Measurements from ENCODE around the gene MCIDAS.
A peak's percentile ranks its signal among the peaks of the same experiment; 100 is the strongest.

MCIDAS gene

DNA sequence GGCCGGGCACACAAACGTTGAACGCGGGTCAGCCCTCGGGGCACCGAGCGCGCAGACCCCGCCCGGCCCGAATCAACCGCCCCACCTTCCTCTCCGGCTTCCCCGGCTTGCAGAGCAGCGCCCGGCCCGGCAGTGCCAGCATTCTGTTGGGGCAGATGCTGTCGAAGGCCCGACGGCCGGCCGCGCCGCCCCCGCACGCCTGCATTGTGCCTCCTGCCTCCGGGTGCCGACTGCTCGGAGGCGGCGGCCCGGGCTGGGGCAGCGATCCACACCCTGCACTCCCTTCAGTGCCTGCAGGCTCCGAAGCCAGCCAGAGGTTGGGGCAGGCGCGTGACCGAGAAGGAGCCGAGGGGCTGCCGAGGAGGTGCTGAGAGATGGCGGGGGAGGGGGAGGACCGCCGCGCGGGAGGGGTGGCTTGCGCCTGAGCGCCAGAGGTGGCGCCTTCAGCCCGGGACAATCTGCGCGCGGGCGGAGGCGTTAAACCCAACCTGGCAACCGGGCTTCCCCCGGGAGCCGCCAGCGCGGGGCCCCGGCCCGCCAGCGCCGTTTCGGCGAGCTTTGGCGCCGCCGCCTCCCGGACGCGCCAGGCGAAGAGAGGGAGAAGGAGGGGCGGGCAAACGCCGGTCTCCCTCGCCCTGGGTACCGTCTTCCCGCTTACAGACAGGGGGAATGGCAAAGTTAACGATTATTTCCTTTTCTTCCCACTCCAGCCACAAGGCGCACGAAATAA lies at the start of gene MCIDAS:
Gene MCIDAS (minus strand): TSS at position 382 of the 730 bp plus-strand sequence. CDS start 177 bp downstream, at position 205.
- H3K9me3 ChIP-seq (ENCODE audit: control insufficient read depth, insufficient read depth, low read length) = no peaks in the 10 kb centered on the region
- peak within 1 kb of the TSS; percentile 62 for H3K9ac ChIP-seq (ENCODE audit: low read depth, low read length)
- peaks cover 9% of the 10 kb centered on the region for H3K4me1 ChIP-seq (ENCODE audit: insufficient read depth, low read length)
- H3K36me3 ChIP-seq (ENCODE audit: insufficient read depth, low read length) = no peaks in the 10 kb centered on the region

DNA sequence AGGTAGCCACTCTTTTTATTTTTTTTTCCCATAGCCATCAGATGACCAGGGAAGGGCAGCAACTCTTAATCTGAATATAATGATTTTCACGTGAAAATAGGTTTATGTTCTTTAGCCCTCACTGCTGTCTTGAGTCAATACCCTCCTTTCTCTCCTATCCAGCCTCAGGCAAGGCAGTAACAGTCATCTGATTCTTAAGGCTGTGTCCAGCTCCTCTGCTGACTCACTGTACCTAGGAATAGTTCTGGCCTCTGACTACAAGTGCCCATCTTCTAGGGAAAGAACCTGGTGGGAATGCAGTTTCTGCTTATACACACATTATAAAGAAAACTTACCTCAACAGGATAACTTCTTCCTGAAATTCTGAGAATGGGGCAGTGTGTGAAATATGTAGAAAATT lies 49.7 kb upstream of the MCIDAS start:
- H3K4me1 ChIP-seq (ENCODE audit: insufficient read depth, low read length) = no peaks in the 10 kb centered on the region
- H3K9ac ChIP-seq (ENCODE audit: low read depth, low read length) = no peak overlapping the region
- H3K36me3 ChIP-seq (ENCODE audit: insufficient read depth, low read length) = peaks cover 24% of the 10 kb centered on the region
- H3K9me3 ChIP-seq (ENCODE audit: control insufficient read depth, insufficient read depth, low read length) = no peaks in the 10 kb centered on the region

DNA sequence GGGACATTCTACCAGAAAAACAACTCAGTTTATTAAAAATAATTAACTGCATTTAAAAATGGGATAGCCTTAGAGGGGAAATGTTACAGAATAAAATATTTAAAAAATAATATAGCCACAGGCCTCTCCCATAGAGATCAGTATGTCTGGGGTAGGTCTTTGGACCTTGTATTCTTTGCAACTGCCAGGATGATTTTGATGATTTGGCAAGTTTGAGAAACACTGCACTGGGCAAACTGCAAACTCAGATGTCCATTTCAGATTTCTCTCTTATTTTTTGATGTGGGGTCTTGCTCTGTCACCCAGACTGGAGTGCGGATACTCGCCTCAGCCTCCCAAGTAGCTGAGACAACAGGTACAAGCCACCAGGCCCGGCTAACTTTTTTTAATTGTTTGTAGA lies 31.2 kb upstream of the MCIDAS start:
- 0 out of 2 replicates have a peak, but pooled peaks cover 5% of the 10 kb centered on the region for H3K4me1 ChIP-seq (ENCODE audit: insufficient read depth, low read length)
- H3K9me3 ChIP-seq (ENCODE audit: control insufficient read depth, insufficient read depth, low read length) = no peaks in the 10 kb centered on the region
- no peak overlapping the region for H3K9ac ChIP-seq (ENCODE audit: low read depth, low read length)
- peaks cover 9% of the 10 kb centered on the region; the same call in 1 of the 2 replicates for H3K36me3 ChIP-seq (ENCODE audit: insufficient read depth, low read length)

DNA sequence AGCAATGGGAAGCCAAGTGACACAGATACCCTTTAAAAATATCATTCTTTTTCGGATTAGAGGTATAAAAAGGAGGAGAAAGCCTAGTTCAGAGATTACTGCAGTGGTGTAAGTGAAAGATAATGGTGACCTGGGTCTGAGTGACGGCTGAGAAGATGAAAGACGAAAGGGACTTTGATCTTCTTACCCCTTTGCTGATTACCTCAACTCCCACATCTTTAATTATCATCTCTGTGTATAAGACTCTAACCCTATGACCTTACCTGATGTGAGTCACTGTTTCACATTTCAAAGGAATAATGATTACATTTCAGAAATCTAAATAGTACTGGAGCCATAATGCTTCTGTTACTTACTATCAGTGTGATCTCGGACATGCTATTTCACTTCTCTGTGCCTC lies 27.7 kb upstream of the MCIDAS start:
- Histone ChIP-seq H3K9ac (ENCODE audit: low read depth, low read length) (no peak overlapping the region), H3K36me3 (ENCODE audit: insufficient read depth, low read length) (peaks cover 8% of the 10 kb centered on the region; the same call in 1 of the 2 replicates), H3K9me3 (ENCODE audit: control insufficient read depth, insufficient read depth, low read length) (no peaks in the 10 kb centered on the region), H3K4me1 (ENCODE audit: insufficient read depth, low read length) (0 out of 2 replicates have a peak, but pooled peaks cover 5% of the 10 kb centered on the region)

DNA sequence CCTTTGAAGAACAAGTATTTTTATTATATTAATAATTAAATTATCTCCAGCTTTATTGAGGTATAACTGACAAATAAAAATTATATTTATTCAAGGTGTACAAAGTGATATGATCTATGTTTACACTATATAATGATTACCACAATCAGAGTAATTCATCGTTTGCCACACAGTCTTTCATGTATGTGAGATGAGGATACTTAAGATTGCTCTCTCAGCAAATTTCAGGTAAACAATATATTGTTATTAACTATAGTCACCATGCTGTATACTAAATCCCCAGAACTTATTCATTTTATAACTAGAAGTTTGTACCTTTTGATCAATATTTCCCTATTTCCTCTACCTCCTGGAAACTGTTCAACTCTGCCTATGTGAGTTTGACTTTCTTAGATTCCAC lies 22.9 kb upstream of the MCIDAS start:
- no peak overlapping the region for H3K9ac ChIP-seq (ENCODE audit: low read depth, low read length)
- H3K9me3 ChIP-seq (ENCODE audit: control insufficient read depth, insufficient read depth, low read length) = 0 out of 2 replicates have a peak, but pooled peaks cover 3% of the 10 kb centered on the region
- no peaks in the 10 kb centered on the region for H3K36me3 ChIP-seq (ENCODE audit: insufficient read depth, low read length)
- no peaks in the 10 kb centered on the region for H3K4me1 ChIP-seq (ENCODE audit: insufficient read depth, low read length)

DNA sequence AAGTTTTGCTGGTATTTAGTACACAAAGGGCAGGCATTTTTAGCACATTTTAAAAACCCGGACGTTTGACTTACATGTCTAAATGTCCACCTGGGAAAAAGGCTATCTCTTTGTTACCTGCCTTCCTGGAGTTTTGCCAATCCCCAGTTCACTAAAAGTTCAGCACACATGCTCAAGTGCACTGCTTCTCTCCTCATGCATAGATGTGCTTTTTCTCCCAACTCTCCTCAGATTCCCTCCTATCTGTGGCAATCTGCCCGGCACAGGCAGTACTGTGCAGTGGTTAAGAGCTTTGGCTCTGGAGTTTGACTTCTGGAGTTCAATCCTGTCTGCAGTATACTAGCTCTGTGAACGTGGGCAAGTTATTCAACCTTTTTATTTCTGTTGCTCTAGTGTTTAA lies 14.6 kb upstream of the MCIDAS start:
- no peaks in the 10 kb centered on the region for H3K9me3 ChIP-seq (ENCODE audit: control insufficient read depth, insufficient read depth, low read length)
- H3K9ac ChIP-seq (ENCODE audit: low read depth, low read length) = no peak overlapping the region
- H3K36me3 ChIP-seq (ENCODE audit: insufficient read depth, low read length) = no peaks in the 10 kb centered on the region
- H3K4me1 ChIP-seq (ENCODE audit: insufficient read depth, low read length) = no peaks in the 10 kb centered on the region

DNA sequence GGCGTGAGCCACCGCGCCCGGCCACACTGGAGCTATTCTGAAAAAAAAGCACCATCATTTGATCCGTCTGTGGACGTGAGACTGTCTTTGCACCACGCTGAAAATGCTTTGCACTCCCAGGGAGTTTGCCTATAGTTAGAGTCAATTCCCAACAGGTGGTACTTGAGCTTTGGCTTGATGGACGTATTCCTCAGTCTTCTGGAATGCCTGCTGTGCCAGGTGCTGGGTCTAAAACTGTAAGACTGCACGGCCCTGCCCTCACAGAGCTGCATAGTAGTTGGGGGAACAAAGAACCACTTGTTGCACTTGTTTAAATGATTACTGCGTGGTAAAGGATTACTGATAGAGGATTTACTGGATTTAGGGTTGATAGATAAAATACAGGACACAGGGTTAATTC lies 9.7 kb upstream of the MCIDAS start:
- Histone ChIP-seq H3K36me3 (ENCODE audit: insufficient read depth, low read length) (no peaks in the 10 kb centered on the region), H3K9ac (ENCODE audit: low read depth, low read length) (no peak overlapping the region), H3K4me1 (ENCODE audit: insufficient read depth, low read length) (no peaks in the 10 kb centered on the region), H3K9me3 (ENCODE audit: control insufficient read depth, insufficient read depth, low read length) (no peaks in the 10 kb centered on the region)

DNA sequence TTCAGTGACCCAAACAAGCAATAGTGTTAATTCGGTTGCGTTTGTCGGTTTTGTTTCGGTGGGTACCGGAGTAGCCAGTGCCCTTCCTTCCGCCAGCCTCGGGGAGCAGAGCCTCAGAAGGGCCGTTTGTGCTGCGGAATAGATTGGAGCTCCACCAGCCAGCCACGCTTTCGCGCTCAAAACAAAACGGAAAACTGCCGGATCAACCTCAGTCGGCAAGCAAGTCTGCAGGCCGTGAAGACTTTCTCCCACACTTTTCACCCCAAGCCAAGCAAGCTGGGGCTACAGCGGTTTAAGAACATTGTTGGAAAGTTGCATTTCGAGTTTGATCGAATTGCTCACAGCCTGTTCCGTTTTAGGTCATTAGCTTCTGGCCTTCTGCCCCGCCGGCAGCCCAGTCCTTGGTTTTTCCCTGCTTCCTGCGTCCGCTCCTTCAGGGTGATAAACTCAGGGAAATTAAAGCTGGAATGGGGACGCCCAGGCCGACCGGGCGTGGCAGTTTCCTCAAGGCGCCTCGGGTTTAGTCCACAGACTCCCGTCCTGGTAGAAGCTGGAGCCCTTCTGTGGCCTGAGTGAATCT lies 7.1 kb upstream of the MCIDAS start:
- H3K9me3 ChIP-seq (ENCODE audit: control insufficient read depth, insufficient read depth, low read length) = no peaks in the 10 kb centered on the region
- H3K9ac ChIP-seq (ENCODE audit: low read depth, low read length) = peak overlapping the region; percentile 62
- H3K36me3 ChIP-seq (ENCODE audit: insufficient read depth, low read length) = no peaks in the 10 kb centered on the region
- H3K4me1 ChIP-seq (ENCODE audit: insufficient read depth, low read length) = peaks cover 4% of the 10 kb centered on the region

DNA sequence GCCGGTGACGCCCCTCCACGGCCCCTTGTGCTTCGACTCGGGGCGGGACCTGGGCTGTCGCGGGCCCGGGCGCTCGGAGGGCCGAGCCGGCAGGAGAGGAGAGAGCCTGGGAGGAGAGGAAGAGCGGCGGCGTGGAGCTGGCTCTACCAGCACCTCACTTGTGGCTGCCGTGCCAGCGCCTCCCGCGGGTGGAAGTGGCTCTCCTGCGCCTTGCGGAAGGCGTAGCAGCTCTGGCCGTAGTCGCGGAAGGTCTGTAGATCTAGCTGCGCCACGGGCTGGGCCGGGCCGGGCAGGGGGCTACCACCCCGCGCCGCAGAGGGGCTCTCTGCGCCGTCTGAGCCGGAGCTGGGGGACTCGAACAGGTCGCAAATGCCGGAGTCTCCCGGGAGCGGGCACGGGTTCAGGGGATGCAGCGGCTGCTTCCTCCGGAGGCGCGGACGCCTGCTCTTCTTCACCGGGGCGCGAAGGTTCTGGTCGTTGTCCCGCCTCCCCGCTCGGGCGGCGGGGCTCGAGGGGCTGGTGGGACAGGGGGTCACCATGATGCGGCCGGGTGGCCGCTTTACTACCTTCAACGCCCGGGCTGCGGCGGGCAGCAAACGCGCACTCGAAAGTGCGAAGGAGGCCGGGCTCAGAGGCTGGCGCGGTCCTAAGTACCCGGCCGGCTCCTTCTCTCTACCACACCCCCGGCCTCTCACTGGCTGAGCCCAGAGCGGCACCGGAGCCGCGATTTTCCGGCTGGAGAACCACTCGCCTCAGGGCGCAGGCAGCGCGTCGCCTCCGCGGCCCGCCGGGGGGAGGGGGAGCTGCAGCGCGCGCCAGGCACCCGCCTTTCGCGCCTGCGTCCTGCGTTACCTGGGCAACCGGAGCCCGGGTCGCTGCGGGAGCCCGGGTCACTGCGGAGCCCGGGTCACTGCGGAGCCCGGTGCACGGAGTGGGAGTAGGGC lies 6.1 kb upstream of the MCIDAS start, which contains the start of gene CCNO:
Gene CCNO (minus strand): TSS at position 624 of the 944 bp plus-strand sequence. CDS start 85 bp downstream, at position 539.
- Histone ChIP-seq H3K36me3 (ENCODE audit: insufficient read depth, low read length) (no peaks in the 10 kb centered on the region), H3K9me3 (ENCODE audit: control insufficient read depth, insufficient read depth, low read length) (no peaks in the 10 kb centered on the region), H3K4me1 (ENCODE audit: insufficient read depth, low read length) (peaks cover 4% of the 10 kb centered on the region), H3K9ac (ENCODE audit: low read depth, low read length) (peak within 1 kb of the TSS; percentile 62)

DNA sequence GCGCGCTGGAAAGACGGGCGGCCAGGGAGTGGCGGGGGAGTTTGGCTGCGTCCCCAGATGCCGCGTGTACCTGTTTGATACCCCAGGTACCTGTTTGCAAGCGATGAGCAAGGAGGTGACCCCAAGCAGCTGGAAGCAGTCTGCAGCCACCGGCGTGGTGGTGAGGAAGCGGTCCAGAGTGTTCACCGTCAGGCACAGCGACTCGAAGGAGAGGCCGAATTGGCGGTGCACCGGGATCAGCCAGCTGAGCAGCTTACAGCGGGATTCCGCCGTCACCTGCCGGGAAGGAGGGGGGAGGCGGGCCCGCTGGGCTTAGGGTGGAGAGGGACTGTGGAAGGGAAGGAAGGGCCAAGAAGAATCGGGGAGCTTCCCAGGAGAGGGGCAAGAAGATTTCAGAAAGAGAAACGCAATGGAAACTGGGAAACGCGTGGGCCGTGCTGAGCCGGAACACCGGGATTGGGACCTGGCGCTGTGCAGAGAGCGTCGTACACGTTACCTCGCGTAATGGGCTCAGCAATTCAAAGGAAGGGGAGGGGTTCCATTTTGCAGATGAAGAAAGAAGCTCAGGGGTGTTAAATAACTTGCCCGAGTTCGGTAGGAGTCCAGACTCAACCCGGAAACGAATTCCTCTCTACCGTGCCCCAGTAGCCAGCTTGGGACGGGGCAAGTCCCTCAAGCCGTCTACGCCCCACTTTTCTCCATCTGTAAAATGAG lies 5.3 kb upstream of the MCIDAS start:
- Histone ChIP-seq H3K9ac (ENCODE audit: low read depth, low read length) (peak overlapping the region; percentile 62; the same call in 1 of the 2 replicates), H3K9me3 (ENCODE audit: control insufficient read depth, insufficient read depth, low read length) (no peaks in the 10 kb centered on the region), H3K4me1 (ENCODE audit: insufficient read depth, low read length) (peaks cover 4% of the 10 kb centered on the region), H3K36me3 (ENCODE audit: insufficient read depth, low read length) (no peaks in the 10 kb centered on the region)

DNA sequence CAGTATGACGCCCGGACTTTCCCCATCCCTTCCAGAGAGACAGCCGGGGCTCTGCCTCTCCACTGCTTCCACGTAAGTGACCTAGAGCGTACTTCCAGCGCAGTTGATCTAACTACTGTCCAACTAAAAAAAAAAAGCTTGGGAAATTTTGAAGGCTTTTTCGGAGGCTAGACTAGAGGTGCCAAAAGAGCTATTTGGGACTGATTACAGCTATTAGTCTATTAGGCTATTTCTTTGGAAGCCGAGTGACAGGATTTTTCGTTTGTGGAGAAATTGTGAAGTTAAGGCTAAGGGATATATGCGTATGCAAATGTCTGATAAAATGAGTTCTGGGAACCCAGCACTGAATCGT lies 4.8 kb upstream of the MCIDAS start:
- peaks cover 4% of the 10 kb centered on the region for H3K4me1 ChIP-seq (ENCODE audit: insufficient read depth, low read length)
- peak overlapping the region; percentile 62; the same call in 1 of the 2 replicates for H3K9ac ChIP-seq (ENCODE audit: low read depth, low read length)
- no peaks in the 10 kb centered on the region for H3K36me3 ChIP-seq (ENCODE audit: insufficient read depth, low read length)
- H3K9me3 ChIP-seq (ENCODE audit: control insufficient read depth, insufficient read depth, low read length) = no peaks in the 10 kb centered on the region

DNA sequence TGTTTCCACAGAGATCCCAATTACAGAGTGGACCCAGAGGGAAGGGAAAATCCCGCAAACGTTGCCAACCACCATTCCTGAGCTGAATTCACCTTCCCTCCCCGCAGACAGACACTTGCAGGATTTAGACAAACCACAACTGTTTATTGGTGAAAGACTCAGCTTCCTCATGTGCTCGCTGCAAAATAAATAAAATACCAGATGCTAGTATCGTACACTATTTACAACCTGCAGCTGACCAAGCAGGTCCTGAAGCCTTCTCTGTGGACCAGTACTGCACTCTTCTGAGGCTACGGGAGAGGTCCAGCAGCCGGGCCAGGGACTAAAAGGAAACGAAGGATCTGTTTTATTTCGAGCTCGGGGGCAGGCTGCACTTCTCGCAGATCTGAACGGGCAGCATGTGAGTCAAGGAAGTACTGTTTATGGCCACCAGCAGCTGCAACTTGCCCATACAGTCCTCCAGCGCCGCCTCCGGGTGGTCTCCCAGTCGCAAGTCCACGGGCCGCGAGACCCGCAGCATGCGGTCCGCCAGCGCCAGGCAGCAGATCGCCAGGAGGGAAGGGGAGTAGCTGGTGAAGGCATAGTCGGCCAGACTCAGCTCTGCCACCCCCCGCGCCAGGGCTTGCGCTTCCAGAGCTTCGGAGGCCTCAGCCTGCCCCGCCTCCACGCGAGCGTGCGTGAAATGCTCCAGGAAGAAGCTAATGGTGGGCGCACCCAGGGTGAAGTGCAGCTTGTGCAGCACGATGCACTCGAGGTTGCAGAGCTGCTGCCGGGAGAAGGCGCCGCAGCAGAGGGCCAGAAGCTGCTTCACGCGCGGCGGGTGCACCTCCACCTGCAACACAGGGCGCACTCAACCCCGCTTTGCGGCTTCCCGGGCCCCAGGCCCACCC lies 4.2 kb upstream of the MCIDAS start:
- H3K36me3 ChIP-seq (ENCODE audit: insufficient read depth, low read length) = no peaks in the 10 kb centered on the region
- H3K9me3 ChIP-seq (ENCODE audit: control insufficient read depth, insufficient read depth, low read length) = no peaks in the 10 kb centered on the region
- peaks cover 4% of the 10 kb centered on the region for H3K4me1 ChIP-seq (ENCODE audit: insufficient read depth, low read length)
- H3K9ac ChIP-seq (ENCODE audit: low read depth, low read length) = peak overlapping the region; percentile 27; the same call in 1 of the 2 replicates

DNA sequence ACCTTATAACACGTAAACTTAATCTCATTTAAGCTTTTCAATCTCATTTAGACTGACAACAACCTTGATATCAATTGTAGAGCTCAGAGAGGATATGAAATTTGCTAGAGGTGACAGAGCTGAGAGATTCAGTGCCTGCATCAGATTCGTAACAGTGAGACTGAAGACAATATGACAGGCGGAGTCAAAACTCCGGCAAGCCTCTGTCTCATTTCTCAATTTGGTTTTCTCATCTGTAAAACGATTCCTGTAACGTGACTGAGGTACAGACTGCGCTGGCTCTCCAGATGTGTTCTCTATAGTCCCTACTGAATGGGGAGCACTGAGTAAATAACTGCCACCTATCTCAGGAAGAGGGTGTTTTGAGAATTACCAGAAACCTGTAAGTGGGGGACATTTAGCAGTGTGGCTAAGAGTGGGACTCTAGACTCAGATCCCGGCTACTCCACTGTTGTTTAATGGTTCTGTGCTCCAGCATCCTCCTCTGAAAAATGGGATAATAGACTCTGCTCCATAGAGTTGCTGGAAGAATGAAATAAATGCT lies 3.0 kb upstream of the MCIDAS start:
- H3K9ac ChIP-seq (ENCODE audit: low read depth, low read length) = no peak overlapping the region
- H3K4me1 ChIP-seq (ENCODE audit: insufficient read depth, low read length) = peaks cover 4% of the 10 kb centered on the region
- no peaks in the 10 kb centered on the region for H3K36me3 ChIP-seq (ENCODE audit: insufficient read depth, low read length)
- no peaks in the 10 kb centered on the region for H3K9me3 ChIP-seq (ENCODE audit: control insufficient read depth, insufficient read depth, low read length)
